Caco-2 (cell line): Measurements from ENCODE around the gene RANGAP1. TPM values are rescaled to one million over a fixed set of nuclear protein-coding genes. Genes with fewer than 3 reads are reported as not detected.

Experiments
- BruUV-seq: library from RNA; stranded (reverse); fragments of 400-500 nt; replicated peaks from 2 replicates; lab custom pipeline; 2021; lab: Mats Ljungman, UMichigan
- CTCF ChIA-PET: fragments of 300-600 bp; sonication (Branson Sonifier 250); formaldehyde crosslinking; loops from one replicate; lab custom pipeline; 2022; ENCODE audit warnings: antibody characterized with exemption; lab: Charles Lee
- POLR2A ChIA-PET: fragments of 300-600 bp; sonication (Branson Sonifier 250); formaldehyde crosslinking; loops from one replicate; lab custom pipeline; 2022; ENCODE audit warnings: antibody characterized with exemption; lab: Charles Lee
- DNase-seq, 2 experiments: peaks; one replicate each; pipeline versions ENCODE4 v3.0.0 to v3.0.0-alpha.2; 2020 to 2022
- H3K27me3 ChIP-seq: replicated peaks from 2 replicates; pipeline ENCODE4 v1.6.0; 2011; ENCODE audit warnings: low read length; ENCODE audit not compliant: control insufficient read depth, insufficient read depth
- H3K36me3 ChIP-seq: 2 replicates; pipeline ENCODE4 v1.5.1; 2011; ENCODE audit warnings: low read length; ENCODE audit not compliant: control insufficient read depth, insufficient read depth
- H3K4me1 ChIP-seq: fragments of 250-450 bp; sonication (Bioruptor Pico); 2 replicates; pipeline ENCODE4 v1.5.1; 2020; ENCODE audit warnings: mild to moderate bottlenecking
- H3K4me3 ChIP-seq: 2 replicates; pipeline ENCODE4 v1.5.1; 2011; ENCODE audit warnings: low read depth, mild to moderate bottlenecking, control low read depth, low read length
- H3K9me3 ChIP-seq: fragments of 250-450 bp; sonication (Bioruptor Pico); 2 replicates; pipeline ENCODE4 v1.5.1; 2020; ENCODE audit warnings: mild to moderate bottlenecking, moderate library complexity
- H3K27ac Mint-ChIP-seq: one replicate; pipeline ENCODE4 v1.8.0; 2022; ENCODE audit warnings: mixed read lengths; ENCODE audit not compliant: unreplicated experiment
- H3K27me3 Mint-ChIP-seq: one replicate; pipeline ENCODE4 v1.8.0; 2022; ENCODE audit warnings: mixed read lengths; ENCODE audit not compliant: insufficient read depth, unreplicated experiment
- H3K36me3 Mint-ChIP-seq: one replicate; pipeline ENCODE4 v1.8.0; 2022; ENCODE audit warnings: mild to moderate bottlenecking, mixed read lengths; ENCODE audit not compliant: insufficient read depth, unreplicated experiment
- H3K4me1 Mint-ChIP-seq: one replicate; pipeline ENCODE4 v1.8.0; 2022; ENCODE audit warnings: low read depth, mixed read lengths; ENCODE audit not compliant: unreplicated experiment
- H3K4me3 Mint-ChIP-seq: one replicate; pipeline ENCODE4 v1.8.0; 2022; ENCODE audit warnings: mild to moderate bottlenecking, moderate library complexity, mixed read lengths; ENCODE audit not compliant: unreplicated experiment
- H3K9me3 Mint-ChIP-seq: one replicate; pipeline ENCODE4 v1.8.0; 2022; ENCODE audit warnings: mixed read lengths; ENCODE audit not compliant: unreplicated experiment
- CTCF ChIP-seq, 2 experiments: fragments of 200-600 bp in 1 of 2; IDR thresholded peaks; 1 replicate in 1 of 2; 2 replicates in 1 of 2; pipeline versions ENCODE4 v1.5.1 to v1.8.0; 2011 to 2022; ENCODE audit warnings: antibody characterized with exemption in 1 of 2, control low read depth in 1 of 2, inconsistent platforms in 1 of 2, low read depth in 1 of 2, low read length in 1 of 2, mild to moderate bottlenecking in 1 of 2, moderate library complexity in 1 of 2; ENCODE audit not compliant: insufficient read depth in 1 of 2, severe bottlenecking in 1 of 2, unreplicated experiment in 1 of 2
- intact Hi-C: fragments of 100-400 bp; cut with micrococcal nuclease; formaldehyde crosslinking; loops from one replicate; pipeline ENCODE4 v1.10.0; 2022; ENCODE audit not compliant: unreplicated experiment
- total RNA-seq: library from RNA; stranded (reverse); gene quantifications from 2 replicates; pipeline ENCODE4 v1.2.3, GENCODE V29; 2022

The RANGAP1 gene
- total RNA-seq, 1 experiment from 2014 or later: 106 TPM

GRCh38 chr22:41243361-41243760, 42.6 kb downstream of the RANGAP1 start:
- H3K9me3 ChIP-seq: no peaks in the 10 kb centered on the region
- Mint-ChIP-seq H3K27me3 (no peaks in the 10 kb centered on the region), H3K4me3 (no peak overlapping the region), H3K4me1 (no peaks in the 10 kb centered on the region), H3K9me3 (no peaks in the 10 kb centered on the region), H3K27ac (no peak overlapping the region), H3K36me3 (peaks cover 44% of the 10 kb centered on the region)
- intact Hi-C loops: no loop called here
- TF ChIP-seq CTCF (IDR thresholded peaks at IDR 0.05; ENCODE audit: insufficient read depth in 1 of 2, low read depth in 1 of 2, low read length in 1 of 2, severe bottlenecking in 1 of 2, unreplicated experiment in 1 of 2): no peak
- H3K4me3 ChIP-seq: no peak overlapping the region
- H3K4me1 ChIP-seq: no peaks in the 10 kb centered on the region
- no TSS peak for BruUV-seq
- CTCF ChIA-PET: no interaction called here
- POLR2A ChIA-PET: no interaction called here
- DNase-seq: no peak
- no peaks in the 10 kb centered on the region for H3K27me3 ChIP-seq
- no peaks in the 10 kb centered on the region for H3K36me3 ChIP-seq

- BruUV-seq: no TSS peak
- no peak overlapping the region for H3K4me3 ChIP-seq
- Mint-ChIP-seq H3K4me1 (no peaks in the 10 kb centered on the region), H3K27ac (no peak overlapping the region), H3K27me3 (no peaks in the 10 kb centered on the region), H3K4me3 (no peak overlapping the region), H3K36me3 (peaks cover 41% of the 10 kb centered on the region), H3K9me3 (no peaks in the 10 kb centered on the region)
- CTCF ChIA-PET: no interaction called here
- POLR2A ChIA-PET: no interaction called here
- H3K27me3 ChIP-seq: no peaks in the 10 kb centered on the region
- no peaks in the 10 kb centered on the region for H3K4me1 ChIP-seq
- intact Hi-C loops: no loop called here
- TF ChIP-seq CTCF (IDR thresholded peaks at IDR 0.05; ENCODE audit: insufficient read depth in 1 of 2, low read depth in 1 of 2, low read length in 1 of 2, severe bottlenecking in 1 of 2, unreplicated experiment in 1 of 2): no peak
- no peak for DNase-seq
- no peaks in the 10 kb centered on the region for H3K9me3 ChIP-seq
- H3K36me3 ChIP-seq: no peaks in the 10 kb centered on the region
Measured at GRCh38 chr22:41242396-41243117, 43.4 kb downstream of the RANGAP1 start.

- ChIA-PET POLR2A (no interaction called here), CTCF (interaction anchor here (0.5 kb wide), 1 partner anchor 71 kb away, joined by 3 read pairs; no protein-coding TSS in a partner anchor)
- intact Hi-C loops: no loop called here
- Mint-ChIP-seq H3K9me3 (no peaks in the 10 kb centered on the region), H3K36me3 (peaks cover 27% of the 10 kb centered on the region), H3K27me3 (no peaks in the 10 kb centered on the region), H3K4me1 (no peaks in the 10 kb centered on the region), H3K4me3 (no peak overlapping the region), H3K27ac (no peak overlapping the region)
- Histone ChIP-seq H3K27me3 (no peaks in the 10 kb centered on the region), H3K4me3 (no peak overlapping the region), H3K4me1 (0 out of 2 replicates have a peak, but pooled peaks cover 5% of the 10 kb centered on the region), H3K9me3 (no peaks in the 10 kb centered on the region), H3K36me3 (no peaks in the 10 kb centered on the region)
- no TSS peak for BruUV-seq
- TF ChIP-seq CTCF (IDR thresholded peaks at IDR 0.05; ENCODE audit: insufficient read depth in 1 of 2, low read depth in 1 of 2, low read length in 1 of 2, severe bottlenecking in 1 of 2, unreplicated experiment in 1 of 2): no peak
- no peak for DNase-seq
Measured at GRCh38 chr22:41241133-41241676, 44.8 kb downstream of the RANGAP1 start.
